NCI-H345 treated with DMSO at 0.1 percent for 48 hours (cell line): Measurements from ENCODE around the gene SPDYE6.
"Not testable (repeated sequence)": the region's sequence is repeated elsewhere in the genome, so short reads cannot be mapped to it uniquely, and the experiment has no call there.

Experiments
- DNase-seq: peaks from one replicate; lab custom pipeline; 2025; ENCODE audit not compliant: unreplicated experiment; lab: John Stamatoyannopoulos, UW

Gene SPDYE6

DNA sequence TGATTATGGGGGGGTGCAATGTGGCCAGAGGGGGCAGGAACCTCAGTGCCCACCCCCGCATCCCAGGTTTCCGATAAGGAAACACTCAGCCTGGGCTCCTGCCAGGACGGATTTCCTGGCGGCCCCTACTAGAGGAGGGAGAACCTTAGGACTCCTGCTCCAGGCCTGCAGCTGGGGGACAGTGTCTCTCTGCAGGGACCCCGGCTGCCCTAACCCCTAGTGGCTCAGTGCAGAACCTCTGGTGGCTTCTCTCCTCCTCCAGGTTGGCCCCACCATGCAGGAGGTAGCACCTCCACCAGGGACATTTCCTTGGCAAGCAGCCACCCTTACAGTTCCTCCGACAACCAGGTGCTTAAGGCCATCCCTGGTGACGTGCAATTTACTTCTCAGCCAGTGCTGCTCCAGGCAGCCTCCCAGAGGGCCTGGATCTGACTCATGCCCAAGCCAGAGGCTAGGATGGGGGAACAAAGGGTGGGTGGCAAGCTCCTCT, 37.7 kb downstream of the SPDYE6 start:
- DNase-seq: no peak

GRCh38 chr7:102317231-102318059, 38.8 kb downstream of the SPDYE6 start:
- no peak for DNase-seq

GRCh38 chr7:102313997-102314780, 42.1 kb downstream of the SPDYE6 start:
- no peak for DNase-seq

GRCh38 chr7:102312317-102312716, 43.9 kb downstream of the SPDYE6 start:
- DNase-seq: no peak

- DNase-seq: no peak
Observed at GRCh38 chr7:102310414-102310815, 45.8 kb downstream of the SPDYE6 start.

DNA sequence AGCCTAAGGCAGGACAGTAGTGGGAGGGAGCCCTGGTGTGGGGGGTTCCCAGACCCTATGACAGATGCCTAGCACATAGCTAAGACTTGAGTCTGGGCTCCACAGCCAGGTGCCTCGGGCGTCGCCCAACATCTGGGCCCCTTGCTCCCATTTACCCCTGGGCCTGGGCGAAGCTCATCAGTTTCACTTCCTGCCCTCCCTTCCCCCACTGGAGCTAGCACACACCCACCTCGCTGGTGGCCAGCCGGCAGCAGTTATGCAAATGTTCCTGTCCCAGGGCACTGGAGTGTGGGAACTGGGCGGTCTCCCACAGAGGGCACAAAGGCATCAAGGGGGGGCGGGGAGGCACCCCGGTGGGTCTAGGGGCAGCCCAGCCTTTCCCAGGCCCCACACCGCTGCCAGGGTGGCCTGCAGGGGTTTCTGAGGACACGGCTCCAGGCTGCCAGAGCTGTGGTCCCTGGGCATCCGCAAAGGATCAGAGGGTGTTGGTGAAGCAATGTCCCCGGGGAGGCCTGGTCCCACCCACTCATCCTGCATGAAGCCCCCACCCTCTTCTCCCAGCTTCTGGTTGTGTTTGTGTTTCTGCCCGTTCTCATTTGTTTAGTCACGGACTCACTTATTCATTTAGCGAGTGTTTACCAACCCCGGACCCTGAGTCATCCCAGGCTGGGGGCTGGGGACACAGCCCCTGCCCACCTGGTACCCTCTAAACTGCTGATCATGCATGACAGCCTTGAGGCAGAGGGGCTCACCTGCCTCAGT, 49.1 kb downstream of the SPDYE6 start:
- no peak for DNase-seq

- no peak for DNase-seq
Observed at GRCh38 chr7:102305414-102306268, 50.6 kb downstream of the SPDYE6 start.

- no peak for DNase-seq
Observed at GRCh38 chr7:102304668-102305067, 51.6 kb downstream of the SPDYE6 start.

DNA sequence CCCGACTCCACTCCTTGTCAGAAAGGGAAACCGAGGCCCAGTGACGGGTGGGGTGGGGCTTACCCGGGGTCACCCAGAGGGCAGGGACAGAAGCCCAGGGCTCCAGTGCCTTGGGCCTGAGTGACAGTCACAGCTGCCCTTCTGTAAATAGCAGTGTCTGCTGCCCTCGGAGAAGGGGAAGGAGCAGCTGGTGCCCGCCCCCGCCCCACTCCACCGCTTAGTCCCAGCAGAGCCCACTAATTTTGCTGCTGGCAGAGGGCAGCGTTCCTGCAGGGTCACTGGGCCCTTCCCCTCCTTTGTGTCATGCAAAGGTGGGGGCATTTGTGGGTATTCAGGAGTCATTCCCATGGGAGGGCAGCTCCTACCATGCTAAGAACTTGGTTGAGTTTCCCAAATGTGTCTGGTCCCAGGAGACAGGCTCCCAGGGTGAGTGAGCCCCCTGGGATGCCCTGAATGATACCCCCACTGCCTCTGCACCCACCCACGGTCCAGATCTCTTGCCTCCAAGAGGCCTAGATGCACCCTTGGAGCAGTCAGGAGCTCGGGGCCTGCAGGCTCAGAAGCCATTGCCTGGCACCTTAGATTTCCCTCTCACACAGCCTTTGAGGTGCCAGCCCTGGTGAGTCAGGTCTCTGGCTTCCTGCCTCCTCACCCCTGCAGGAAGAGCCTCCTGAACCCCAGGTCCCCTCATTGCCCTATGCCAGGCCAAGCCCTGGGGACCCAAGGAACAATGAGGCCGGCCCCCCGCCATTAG, 52.4 kb downstream of the SPDYE6 start:
- no peak for DNase-seq

- no peak for DNase-seq
Observed at GRCh38 chr7:102302025-102302424, 54.2 kb downstream of the SPDYE6 start.

GRCh38 chr7:102301367-102301766, 54.9 kb downstream of the SPDYE6 start:
- DNase-seq: not testable (repeated sequence)

DNA sequence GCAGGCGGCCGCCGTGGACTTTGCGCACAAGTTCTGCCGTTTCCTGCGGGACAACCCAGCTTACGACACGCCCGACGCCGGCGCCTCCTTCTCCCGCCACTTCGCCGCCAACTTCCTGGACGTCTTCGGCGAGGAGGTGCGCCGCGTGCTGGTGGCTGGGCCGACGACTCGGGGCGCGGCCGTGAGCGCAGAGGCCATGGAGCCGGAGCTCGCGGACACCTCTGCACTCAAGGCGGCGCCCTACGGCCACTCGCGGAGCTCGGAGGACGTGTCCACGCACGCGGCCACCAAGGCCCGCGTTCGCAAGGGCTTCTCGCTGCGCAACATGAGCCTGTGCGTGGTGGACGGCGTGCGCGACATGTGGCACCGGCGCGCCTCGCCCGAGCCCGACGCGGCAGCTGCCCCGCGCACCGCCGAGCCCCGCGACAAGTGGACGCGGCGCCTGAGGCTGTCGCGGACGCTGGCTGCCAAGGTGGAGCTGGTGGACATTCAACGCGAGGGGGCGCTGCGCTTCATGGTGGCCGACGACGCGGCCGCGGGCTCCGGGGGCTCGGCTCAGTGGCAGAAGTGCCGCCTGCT, 55.5 kb downstream of the SPDYE6 start:
- DNase-seq: no peak

DNA sequence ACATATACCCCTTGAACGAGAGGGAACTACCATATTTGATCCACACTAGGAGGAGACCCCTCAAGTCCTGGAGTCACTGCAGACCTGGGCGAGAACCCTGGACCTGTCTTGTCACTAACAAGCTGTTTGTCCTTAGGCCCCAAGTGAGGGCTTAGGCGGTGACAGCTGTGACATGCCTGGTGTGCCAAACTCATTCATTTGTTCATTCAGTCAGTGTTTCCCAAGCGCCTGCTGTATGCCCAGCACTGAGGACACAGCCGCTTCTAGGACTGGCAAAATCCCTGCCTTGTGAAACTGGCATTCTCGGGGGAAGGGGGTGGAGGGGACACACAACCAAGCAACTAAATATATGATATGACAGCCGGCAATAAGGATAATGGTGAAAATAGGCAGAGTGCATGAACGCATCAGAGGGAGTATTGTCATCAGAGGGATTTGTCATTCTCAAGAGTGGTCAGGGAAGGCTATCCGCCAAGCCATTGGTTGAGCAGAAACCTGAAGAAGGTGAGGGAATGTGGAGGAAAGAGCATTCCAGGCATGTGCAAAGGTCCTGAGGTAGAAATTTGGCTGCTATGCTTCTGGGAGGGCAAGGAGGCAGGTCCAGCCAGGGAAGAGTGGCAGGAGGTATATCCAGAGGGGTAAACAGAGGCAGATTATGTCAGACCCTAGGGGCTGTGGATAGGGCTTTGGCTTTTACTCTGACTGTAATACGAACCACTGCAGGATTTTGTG, 58.6 kb downstream of the SPDYE6 start:
- DNase-seq: no peak

- no peak for DNase-seq
Observed at GRCh38 chr7:102296514-102296913, 59.7 kb downstream of the SPDYE6 start.

DNA sequence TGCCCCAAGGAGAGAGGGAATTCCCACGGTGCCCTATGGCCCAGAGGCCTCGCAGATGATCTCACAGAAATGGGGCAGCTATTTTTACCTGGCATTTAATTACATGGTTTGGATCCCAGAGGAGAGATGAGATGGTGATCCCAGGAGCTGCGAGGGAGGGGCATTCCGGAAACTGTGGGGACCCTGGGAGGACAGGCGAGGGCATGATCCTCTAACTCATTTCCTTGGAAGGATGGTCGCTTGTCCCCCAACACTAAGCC, 60.1 kb downstream of the SPDYE6 start:
- no peak for DNase-seq
